ENCODE data around the gene VPS4B. TPM values are rescaled to one million over a fixed set of nuclear protein-coding genes. Genes with fewer than 3 reads are reported as not detected.

Gene VPS4B
- total and polyA plus RNA-seq, 10 of the 15 experiments (the other 5 are each of a cell fraction or from before 2014, with no cell fraction given), result 21.4 to 37.6 (median 29.8) TPM

GRCh38 chr18:63339920-63340484 is 82.3 kb downstream of the VPS4B start (continued):
- TF ChIP-seq GATAD2B (conservative IDR thresholded peaks at IDR 0.05; ENCODE audit: low read depth) (no peak), CEBPB (IDR thresholded peaks at IDR 0.05; ENCODE audit: borderline replicate concordance in 1 of 2, low read depth in 2 of 2, low read length in 2 of 2) (no peak), RAD21 (IDR thresholded peaks at IDR 0.05; ENCODE audit: insufficient read depth, low read depth, low read length) (peak; percentile 57), CREB1 (IDR thresholded peaks at IDR 0.05; ENCODE audit: low read depth) (no peak), SKIL (IDR thresholded peaks at IDR 0.05; ENCODE audit: low read depth, poor library complexity, severe bottlenecking) (peak; percentile 50)

Other genes with a start within 250 kb of the VPS4B start
- 26.7 and 32.2 TPM in 2 replicates for gene BCL2, start 102.7 kb downstream of the VPS4B start, total RNA-seq (2014; rRNA removed)
- 30.4 and 37.7 TPM in 2 replicates for gene BCL2, start 102.7 kb downstream of the VPS4B start, total RNA-seq (2014; rRNA removed; fragmentation: Illumina TruSeq; extraction: Trizol)
- gene BCL2, start 102.7 kb downstream of the VPS4B start, total RNA-seq (2021), result 34.8 and 36.5 TPM in 2 replicates
- gene BCL2, start 102.7 kb downstream of the VPS4B start, polyA plus RNA-seq (2011; rRNA removed), result 47.8 and 59.1 TPM in 2 replicates
- gene BCL2, start 102.7 kb downstream of the VPS4B start, polyA plus RNA-seq (2014; fragmentation: Illumina TruSeq; extraction: Trizol), result 22.8 and 34.6 TPM in 2 replicates
- 1 to 10 TPM; 4.1 to 4.5 TPM for gene BCL2, start 102.7 kb downstream of the VPS4B start, polyA plus RNA-seq (2014; fragmentation: Nextera tagmentation; extraction: Ambion mirVana)
- 15.4 and 15.8 TPM in 2 replicates for gene BCL2, start 102.7 kb downstream of the VPS4B start, polyA plus RNA-seq (2014; rRNA removed)
- 1 to 10 TPM; 7.9 TPM for gene BCL2, start 102.7 kb downstream of the VPS4B start, polyA plus RNA-seq (2016; fragmentation: Nextera tagmentation; extraction: Ambion mirVana)
- 9.7 and 9.9 TPM in 2 replicates for gene KDSR, start 55.3 kb downstream of the VPS4B start, total RNA-seq (2014; rRNA removed)
- gene KDSR, start 55.3 kb downstream of the VPS4B start, total RNA-seq (2014; rRNA removed; fragmentation: Illumina TruSeq; extraction: Trizol), result 11.2 and 12.3 TPM in 2 replicates
- gene KDSR, start 55.3 kb downstream of the VPS4B start, total RNA-seq (2021), result 24.6 and 24.9 TPM in 2 replicates
- 17.3 and 18.3 TPM in 2 replicates for gene KDSR, start 55.3 kb downstream of the VPS4B start, polyA plus RNA-seq (2011; rRNA removed)
- gene KDSR, start 55.3 kb downstream of the VPS4B start, polyA plus RNA-seq (2014; fragmentation: Illumina TruSeq; extraction: Trizol), result 15.4 and 15.6 TPM in 2 replicates
- gene KDSR, start 55.3 kb downstream of the VPS4B start, polyA plus RNA-seq (2014; fragmentation: Nextera tagmentation; extraction: Ambion mirVana), result 1 to 10 TPM; 5.2 to 7.8 TPM
- 13.3 and 14.0 TPM in 2 replicates for gene KDSR, start 55.3 kb downstream of the VPS4B start, polyA plus RNA-seq (2014; rRNA removed)
- gene KDSR, start 55.3 kb downstream of the VPS4B start, polyA plus RNA-seq (2016; fragmentation: Nextera tagmentation; extraction: Ambion mirVana), result 10 to 100 TPM; 24.2 to 25.9 TPM
- 0.05 TPM in 1 of 2 replicates, not detected in the other for gene SERPINB5, start 54.5 kb upstream of the VPS4B start, total RNA-seq (2014; rRNA removed)
- gene SERPINB5, start 54.5 kb upstream of the VPS4B start, total RNA-seq (2014; rRNA removed; fragmentation: Illumina TruSeq; extraction: Trizol), result not detected in 2 replicates
- gene SERPINB5, start 54.5 kb upstream of the VPS4B start, total RNA-seq (2021), result not detected in 2 replicates
- 0.04 TPM in 1 of 2 replicates, not detected in the other for gene SERPINB5, start 54.5 kb upstream of the VPS4B start, polyA plus RNA-seq (2011; rRNA removed)
- gene SERPINB5, start 54.5 kb upstream of the VPS4B start, polyA plus RNA-seq (2014; fragmentation: Illumina TruSeq; extraction: Trizol), result 0.03 TPM in 1 of 2 replicates, not detected in the other
- gene SERPINB5, start 54.5 kb upstream of the VPS4B start, polyA plus RNA-seq (2014; fragmentation: Nextera tagmentation; extraction: Ambion mirVana), result not detected
- not detected in 2 replicates for gene SERPINB5, start 54.5 kb upstream of the VPS4B start, polyA plus RNA-seq (2014; rRNA removed)
- not detected for gene SERPINB5, start 54.5 kb upstream of the VPS4B start, polyA plus RNA-seq (2016; fragmentation: Nextera tagmentation; extraction: Ambion mirVana)
- not detected in 2 replicates for gene SERPINB12, start 119.9 kb upstream of the VPS4B start, total RNA-seq (2014; rRNA removed)
- gene SERPINB12, start 119.9 kb upstream of the VPS4B start, total RNA-seq (2014; rRNA removed; fragmentation: Illumina TruSeq; extraction: Trizol), result not detected in 2 replicates
- not detected in 2 replicates for gene SERPINB12, start 119.9 kb upstream of the VPS4B start, total RNA-seq (2021)
- not detected in 2 replicates for gene SERPINB12, start 119.9 kb upstream of the VPS4B start, polyA plus RNA-seq (2011; rRNA removed)
- gene SERPINB12, start 119.9 kb upstream of the VPS4B start, polyA plus RNA-seq (2014; fragmentation: Illumina TruSeq; extraction: Trizol), result not detected in 2 replicates
- not detected for gene SERPINB12, start 119.9 kb upstream of the VPS4B start, polyA plus RNA-seq (2014; fragmentation: Nextera tagmentation; extraction: Ambion mirVana)
- gene SERPINB12, start 119.9 kb upstream of the VPS4B start, polyA plus RNA-seq (2014; rRNA removed), result not detected in 2 replicates
- not detected for gene SERPINB12, start 119.9 kb upstream of the VPS4B start, polyA plus RNA-seq (2016; fragmentation: Nextera tagmentation; extraction: Ambion mirVana)
- not detected in 2 replicates for gene SERPINB13, start 164.9 kb upstream of the VPS4B start, total RNA-seq (2014; rRNA removed)
- gene SERPINB13, start 164.9 kb upstream of the VPS4B start, total RNA-seq (2014; rRNA removed; fragmentation: Illumina TruSeq; extraction: Trizol), result not detected in 2 replicates
- not detected in 2 replicates for gene SERPINB13, start 164.9 kb upstream of the VPS4B start, total RNA-seq (2021)
- gene SERPINB13, start 164.9 kb upstream of the VPS4B start, polyA plus RNA-seq (2011; rRNA removed), result not detected in 2 replicates
- not detected in 2 replicates for gene SERPINB13, start 164.9 kb upstream of the VPS4B start, polyA plus RNA-seq (2014; fragmentation: Illumina TruSeq; extraction: Trizol)
- not detected for gene SERPINB13, start 164.9 kb upstream of the VPS4B start, polyA plus RNA-seq (2014; fragmentation: Nextera tagmentation; extraction: Ambion mirVana)
- gene SERPINB13, start 164.9 kb upstream of the VPS4B start, polyA plus RNA-seq (2014; rRNA removed), result not detected in 2 replicates
- not detected for gene SERPINB13, start 164.9 kb upstream of the VPS4B start, polyA plus RNA-seq (2016; fragmentation: Nextera tagmentation; extraction: Ambion mirVana)
- not detected in 2 replicates for gene SERPINB4, start 221.8 kb upstream of the VPS4B start, total RNA-seq (2014; rRNA removed)
- gene SERPINB4, start 221.8 kb upstream of the VPS4B start, total RNA-seq (2014; rRNA removed; fragmentation: Illumina TruSeq; extraction: Trizol), result not detected in 2 replicates
- gene SERPINB4, start 221.8 kb upstream of the VPS4B start, total RNA-seq (2021), result not detected in 2 replicates
- gene SERPINB4, start 221.8 kb upstream of the VPS4B start, polyA plus RNA-seq (2011; rRNA removed), result not detected in 2 replicates
- gene SERPINB4, start 221.8 kb upstream of the VPS4B start, polyA plus RNA-seq (2014; fragmentation: Illumina TruSeq; extraction: Trizol), result not detected in 2 replicates
- gene SERPINB4, start 221.8 kb upstream of the VPS4B start, polyA plus RNA-seq (2014; fragmentation: Nextera tagmentation; extraction: Ambion mirVana), result not detected
- gene SERPINB4, start 221.8 kb upstream of the VPS4B start, polyA plus RNA-seq (2014; rRNA removed), result not detected in 2 replicates
- gene SERPINB4, start 221.8 kb upstream of the VPS4B start, polyA plus RNA-seq (2016; fragmentation: Nextera tagmentation; extraction: Ambion mirVana), result not detected
- gene SERPINB3, start 239.4 kb upstream of the VPS4B start, total RNA-seq (2014; rRNA removed), result not detected in 2 replicates
- not detected in 2 replicates for gene SERPINB3, start 239.4 kb upstream of the VPS4B start, total RNA-seq (2014; rRNA removed; fragmentation: Illumina TruSeq; extraction: Trizol)
- gene SERPINB3, start 239.4 kb upstream of the VPS4B start, total RNA-seq (2021), result not detected in 2 replicates
- not detected in 2 replicates for gene SERPINB3, start 239.4 kb upstream of the VPS4B start, polyA plus RNA-seq (2011; rRNA removed)
- gene SERPINB3, start 239.4 kb upstream of the VPS4B start, polyA plus RNA-seq (2014; fragmentation: Illumina TruSeq; extraction: Trizol), result not detected in 2 replicates
- gene SERPINB3, start 239.4 kb upstream of the VPS4B start, polyA plus RNA-seq (2014; fragmentation: Nextera tagmentation; extraction: Ambion mirVana), result not detected
- not detected in 2 replicates for gene SERPINB3, start 239.4 kb upstream of the VPS4B start, polyA plus RNA-seq (2014; rRNA removed)
- not detected for gene SERPINB3, start 239.4 kb upstream of the VPS4B start, polyA plus RNA-seq (2016; fragmentation: Nextera tagmentation; extraction: Ambion mirVana)

Measured in GM12878 (cell line).